Gastrocnemius medialis (tissue), 4 donors: ENCODE results near the gene VSIG8.

Source experiments
- CTCF ChIP-seq, 5 experiments: fragments of 450-650 bp in 3 of 5; fragments of 200-600 bp in 2 of 5; sonication (generic) in 2 of 5; IDR thresholded peaks in 4 of 5; conservative IDR thresholded peaks in 1 of 5; 1 replicate in 4 of 5; 2 replicates in 1 of 5; pipeline ENCODE4 v1.5.1; 2016 to 2019; ENCODE audit warnings: antibody characterized with exemption in 5 of 5, mild to moderate bottlenecking in 3 of 5, moderate library complexity in 3 of 5
- POLR2A ChIP-seq, 2 donors: fragments of 450-650 bp; IDR thresholded peaks; one replicate each; pipeline ENCODE4 v1.6.1; 2017; ENCODE audit warnings: antibody characterized with exemption in 2 of 2, mild to moderate bottlenecking in 2 of 2, moderate library complexity in 2 of 2

DNA sequence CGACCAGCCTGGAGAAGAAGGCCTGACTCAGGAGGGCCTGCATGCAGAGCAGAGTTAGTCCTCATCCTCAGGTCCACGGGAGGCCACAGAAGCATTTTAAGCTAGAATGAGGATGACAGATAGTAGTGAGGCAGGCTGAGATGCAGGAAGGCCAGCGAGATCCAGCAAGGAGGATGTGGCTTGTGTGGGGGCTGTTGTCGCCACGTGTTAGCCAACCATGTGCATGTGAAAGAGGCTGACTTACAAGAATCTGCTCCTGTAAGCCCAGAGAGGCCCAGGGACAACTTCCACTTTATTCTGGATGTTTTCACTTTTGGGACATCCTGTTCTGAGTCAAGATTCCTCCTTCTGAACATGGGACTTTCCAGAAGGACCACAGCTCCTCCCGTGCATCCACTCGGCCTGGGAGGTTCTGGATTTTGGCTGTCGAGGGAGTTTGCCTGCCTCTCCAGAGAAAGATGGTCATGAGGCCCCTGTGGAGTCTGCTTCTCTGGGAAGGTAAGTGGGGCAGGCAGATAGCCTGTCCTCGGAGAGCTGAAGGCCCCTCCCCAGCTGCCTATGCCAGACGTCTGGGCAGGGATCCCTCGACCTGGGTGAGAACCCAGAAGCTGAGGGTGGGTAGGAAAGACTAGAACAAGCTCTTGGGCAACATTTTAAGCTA, 35.9 kb downstream of the VSIG8 start, which contains the start of gene SLAMF8:
- TF ChIP-seq POLR2A (IDR thresholded peaks at IDR 0.05) (no peak), CTCF (IDR thresholded peaks at IDR 0.05 in 4 of 5, conservative IDR thresholded peaks at IDR 0.05 in 1 of 5) (no peak)
